Large intestine (tissue), 3 donors: Measurements from ENCODE around the gene ATXN7L1. TPM values are rescaled to one million over a fixed set of nuclear protein-coding genes. Genes with fewer than 3 reads are reported as not detected.

ENCODE experiments used
- DNase-seq, 2 donors: peaks; one replicate each; pipeline versions ENCODE4 v3.0.0 to v3.0.0-alpha.2; 2013
- H3K27ac ChIP-seq: one replicate; pipeline ENCODE4 v1.5.1; 2013; ENCODE audit warnings: low read length
- H3K27me3 ChIP-seq: 2 replicates; pipeline ENCODE4 v1.6.1; 2013; ENCODE audit warnings: low read length; ENCODE audit not compliant: control insufficient read depth, insufficient read depth
- H3K36me3 ChIP-seq: 2 replicates; pipeline ENCODE4 v1.6.1; 2013; ENCODE audit warnings: low read length; ENCODE audit not compliant: control insufficient read depth, insufficient read depth
- H3K4me1 ChIP-seq: one replicate; pipeline ENCODE4 v1.6.1; 2013; ENCODE audit warnings: low read length; ENCODE audit not compliant: control insufficient read depth, insufficient read depth
- H3K4me3 ChIP-seq: one replicate; pipeline ENCODE4 v1.5.1; 2013; ENCODE audit warnings: low read length
- H3K9me3 ChIP-seq: one replicate; pipeline ENCODE4 v1.6.1; 2013; ENCODE audit warnings: mild to moderate bottlenecking, low read depth, low read length, moderate library complexity; ENCODE audit not compliant: control insufficient read depth
- WGBS: methylation state at CpG from one replicate; pipeline ENCODE4 v1.1.5; 2013; ENCODE audit warnings: low lambda C conversion rate; ENCODE audit not compliant: insufficient coverage; 5-methylcytosine and 5-hydroxymethylcytosine counted together
- polyA plus RNA-seq: library from polyadenylated mRNA; unstranded; fragments of 120-200 nt; gene quantifications from one replicate; pipeline ENCODE4 v1.2.1, GENCODE V29; 2013

The ATXN7L1 gene
- polyA plus RNA-seq, 1 donor = 24.3 TPM

DNA sequence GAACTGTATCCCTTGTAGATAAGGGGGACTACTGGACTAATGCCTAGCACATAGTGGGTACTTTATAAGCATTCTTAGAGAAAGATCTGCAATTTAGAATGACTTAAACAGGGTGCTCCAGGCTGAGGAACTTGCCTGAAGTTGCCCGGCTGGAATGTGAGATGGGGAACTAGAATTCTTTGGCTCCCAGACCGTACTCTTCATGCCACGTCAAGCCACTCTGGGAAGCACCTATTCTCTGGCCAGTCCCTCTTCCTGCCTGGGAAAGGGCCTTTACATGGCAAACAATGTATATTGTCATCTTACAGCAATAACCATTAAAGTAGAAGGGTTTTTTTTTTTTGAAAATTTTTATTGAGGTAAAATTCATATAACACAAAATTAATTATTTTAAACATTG, 34.5 kb downstream of the ATXN7L1 start:
- Histone ChIP-seq H3K27ac (no peak overlapping the region), H3K27me3 (no peaks in the 10 kb centered on the region), H3K9me3 (no peaks in the 10 kb centered on the region), H3K36me3 (peaks cover 9% of the 10 kb centered on the region), H3K4me3 (no peak overlapping the region), H3K4me1 (no peaks in the 10 kb centered on the region)
- WGBS = no CpG with 5 or more reads among the region's 3 CpGs
- no peak for DNase-seq

DNA sequence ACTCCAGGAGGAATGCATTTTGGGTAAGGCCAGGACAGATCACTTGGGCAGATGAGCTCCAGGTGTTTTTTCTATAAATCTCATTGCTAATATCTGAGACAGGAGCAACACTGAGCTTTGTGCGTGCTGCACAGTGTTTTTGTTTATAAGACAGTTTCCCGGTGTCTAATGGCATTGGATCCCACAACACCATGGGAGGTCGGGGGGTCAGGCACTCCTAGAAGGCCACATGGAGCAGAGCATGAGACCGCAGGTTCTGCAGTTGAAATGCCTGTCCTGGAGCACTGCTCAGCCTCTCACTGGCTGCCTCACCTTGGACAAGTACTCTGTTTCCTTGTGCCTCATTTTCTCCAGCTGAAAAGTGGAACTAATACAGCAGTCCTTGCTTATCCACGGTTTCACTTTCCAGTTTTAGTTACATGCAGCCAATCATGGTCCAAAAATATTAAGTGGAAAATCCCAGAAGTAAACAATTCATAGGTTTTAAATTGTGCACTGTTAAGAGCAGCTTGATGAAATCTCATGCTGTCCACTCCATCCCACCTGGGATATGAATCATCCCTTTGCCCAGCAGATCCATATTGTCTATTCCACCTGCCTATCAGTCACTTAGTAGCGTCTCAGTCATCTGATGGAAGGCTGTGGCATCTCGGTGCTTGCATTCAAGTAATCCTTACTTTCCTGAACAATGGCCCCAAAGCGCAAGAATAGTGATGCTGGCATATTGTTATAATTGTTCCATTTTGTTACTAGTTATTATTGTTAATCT, 35.2 kb downstream of the ATXN7L1 start:
- no peaks in the 10 kb centered on the region for H3K4me1 ChIP-seq
- H3K9me3 ChIP-seq = no peaks in the 10 kb centered on the region
- no peaks in the 10 kb centered on the region for H3K27me3 ChIP-seq
- no CpG with 5 or more reads among the region's 8 CpGs for WGBS
- no peak overlapping the region for H3K27ac ChIP-seq
- peaks cover 9% of the 10 kb centered on the region for H3K36me3 ChIP-seq
- DNase-seq = no peak
- no peak overlapping the region for H3K4me3 ChIP-seq

DNA sequence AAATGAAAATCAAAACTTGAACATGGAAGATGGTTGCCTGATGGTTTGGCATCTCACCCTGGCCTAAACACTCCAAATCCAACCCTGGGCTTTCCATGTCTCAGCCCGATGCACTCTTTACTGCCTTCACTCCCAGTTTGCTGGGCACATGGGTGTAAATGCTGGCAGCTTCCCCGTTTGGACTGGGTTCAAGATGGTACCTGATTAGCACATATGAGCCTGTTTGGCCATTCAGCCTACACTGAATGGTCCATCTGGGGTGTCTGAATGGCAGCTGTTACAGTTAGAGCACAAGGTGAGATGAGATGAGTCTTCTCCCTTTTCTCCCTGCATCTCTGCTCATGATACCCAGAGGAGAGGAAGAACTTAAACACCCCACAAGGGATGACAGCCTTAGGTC, 37.1 kb downstream of the ATXN7L1 start:
- Histone ChIP-seq H3K9me3 (no peaks in the 10 kb centered on the region), H3K36me3 (peaks cover 9% of the 10 kb centered on the region), H3K4me3 (no peak overlapping the region), H3K27me3 (no peaks in the 10 kb centered on the region), H3K4me1 (no peaks in the 10 kb centered on the region), H3K27ac (no peak overlapping the region)
- DNase-seq = no peak
- WGBS = no CpG with 5 or more reads among the region's 2 CpGs

DNA sequence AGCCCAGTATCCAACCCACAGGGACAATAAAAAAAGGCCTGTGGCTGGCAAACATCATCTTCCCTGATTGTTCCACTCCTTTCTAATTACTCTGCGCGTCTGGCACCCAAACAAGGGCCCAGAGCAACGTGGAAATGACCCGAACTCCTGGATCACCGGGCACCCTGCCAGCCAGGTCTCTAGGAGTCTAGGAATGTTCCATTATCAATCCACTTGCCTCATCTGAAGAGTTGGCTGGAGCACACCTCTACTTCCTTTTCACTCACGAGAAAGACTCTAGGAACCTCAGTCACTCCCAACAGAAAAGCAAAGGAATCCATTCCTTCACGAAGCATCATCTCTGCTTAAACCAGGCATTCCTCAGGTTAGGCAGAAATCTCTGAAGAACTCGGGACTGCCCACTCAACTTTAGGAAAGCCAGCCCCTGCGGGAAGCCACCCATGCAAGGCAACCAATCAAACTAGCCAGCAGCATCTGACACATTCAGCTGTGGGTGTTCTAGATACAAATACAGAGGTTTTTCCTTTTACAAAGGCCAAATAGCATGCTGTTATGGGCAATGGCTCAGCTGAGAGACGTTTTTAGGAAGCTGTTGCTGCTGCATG, 37.7 kb downstream of the ATXN7L1 start:
- no peak overlapping the region for H3K27ac ChIP-seq
- peak in 1 of 2 donors; percentile 29 for DNase-seq
- no peaks in the 10 kb centered on the region for H3K27me3 ChIP-seq
- H3K4me3 ChIP-seq = no peak overlapping the region
- no peaks in the 10 kb centered on the region for H3K4me1 ChIP-seq
- no peaks in the 10 kb centered on the region for H3K9me3 ChIP-seq
- WGBS = no CpG with 5 or more reads among the region's 10 CpGs
- H3K36me3 ChIP-seq = peaks cover 8% of the 10 kb centered on the region

DNA sequence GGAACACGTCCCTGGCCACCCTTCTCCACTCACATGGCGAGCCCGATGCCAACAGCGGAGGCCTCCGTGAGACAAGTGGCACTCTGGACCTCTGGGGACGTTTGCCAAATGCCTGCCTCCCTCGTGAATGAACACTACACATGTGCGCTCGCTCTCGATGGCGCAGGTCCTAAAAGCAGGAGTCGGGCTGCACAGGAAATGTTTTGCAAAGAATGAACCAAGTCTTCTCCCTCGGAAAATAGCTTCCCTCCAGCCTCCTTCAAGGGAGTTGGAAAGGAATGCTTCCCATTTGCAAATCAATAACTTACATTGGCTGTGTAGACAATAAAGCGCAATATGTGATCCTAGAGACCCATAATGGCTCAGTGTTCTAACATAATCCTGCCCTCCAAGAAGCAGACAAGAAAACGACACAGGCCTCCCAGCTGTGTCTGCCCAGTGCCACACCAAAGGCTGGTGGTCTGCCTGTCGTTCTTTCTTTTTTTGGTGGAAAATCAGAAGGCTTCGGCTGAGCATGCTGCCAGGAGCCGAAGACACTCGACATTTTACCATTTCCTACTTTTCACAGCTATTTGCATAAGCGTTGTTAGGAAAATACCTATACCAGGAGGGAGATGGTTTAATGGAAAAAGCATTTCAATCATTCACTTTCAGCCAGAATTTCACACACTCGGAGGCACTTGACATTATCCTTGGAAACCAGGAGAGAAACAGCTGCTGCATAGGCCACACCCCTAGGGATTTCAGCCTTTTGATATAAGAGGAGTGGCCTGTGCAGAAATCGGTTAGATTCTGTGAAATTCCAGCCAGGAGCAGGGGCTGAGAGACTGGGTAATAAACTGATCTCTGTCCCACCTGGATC, 38.4 kb downstream of the ATXN7L1 start:
- DNase-seq = peak in 1 of 2 donors; percentile 18
- H3K4me3 ChIP-seq = no peak overlapping the region
- H3K4me1 ChIP-seq = no peaks in the 10 kb centered on the region
- H3K36me3 ChIP-seq = peaks cover 1% of the 10 kb centered on the region
- no peaks in the 10 kb centered on the region for H3K27me3 ChIP-seq
- H3K9me3 ChIP-seq = no peaks in the 10 kb centered on the region
- no CpG with 5 or more reads among the region's 22 CpGs for WGBS
- H3K27ac ChIP-seq = no peak overlapping the region

DNA sequence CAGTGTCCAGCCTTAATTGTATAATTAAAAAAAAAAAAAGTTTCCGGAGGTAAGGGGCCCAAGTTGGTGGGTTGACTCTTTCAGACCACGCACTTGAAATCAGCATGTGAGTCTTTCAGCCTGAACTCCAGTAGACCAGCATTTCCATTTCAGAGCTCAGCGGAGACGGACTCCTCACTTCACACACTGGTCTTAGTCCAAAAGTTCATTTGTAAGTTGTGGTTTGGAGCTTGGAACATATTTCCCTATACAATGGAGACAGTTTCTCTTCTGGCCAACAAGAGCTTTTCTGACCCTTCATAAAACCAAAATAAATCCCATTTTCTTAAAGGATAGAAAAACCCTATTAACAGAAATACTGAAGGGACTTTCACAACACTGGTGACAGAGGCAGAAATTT, 41.0 kb downstream of the ATXN7L1 start:
- Histone ChIP-seq H3K9me3 (no peaks in the 10 kb centered on the region), H3K27me3 (no peaks in the 10 kb centered on the region), H3K4me1 (no peaks in the 10 kb centered on the region), H3K4me3 (no peak overlapping the region), H3K36me3 (no peaks in the 10 kb centered on the region), H3K27ac (no peak overlapping the region)
- no CpG with 5 or more reads among the region's 4 CpGs for WGBS
- DNase-seq = no peak

DNA sequence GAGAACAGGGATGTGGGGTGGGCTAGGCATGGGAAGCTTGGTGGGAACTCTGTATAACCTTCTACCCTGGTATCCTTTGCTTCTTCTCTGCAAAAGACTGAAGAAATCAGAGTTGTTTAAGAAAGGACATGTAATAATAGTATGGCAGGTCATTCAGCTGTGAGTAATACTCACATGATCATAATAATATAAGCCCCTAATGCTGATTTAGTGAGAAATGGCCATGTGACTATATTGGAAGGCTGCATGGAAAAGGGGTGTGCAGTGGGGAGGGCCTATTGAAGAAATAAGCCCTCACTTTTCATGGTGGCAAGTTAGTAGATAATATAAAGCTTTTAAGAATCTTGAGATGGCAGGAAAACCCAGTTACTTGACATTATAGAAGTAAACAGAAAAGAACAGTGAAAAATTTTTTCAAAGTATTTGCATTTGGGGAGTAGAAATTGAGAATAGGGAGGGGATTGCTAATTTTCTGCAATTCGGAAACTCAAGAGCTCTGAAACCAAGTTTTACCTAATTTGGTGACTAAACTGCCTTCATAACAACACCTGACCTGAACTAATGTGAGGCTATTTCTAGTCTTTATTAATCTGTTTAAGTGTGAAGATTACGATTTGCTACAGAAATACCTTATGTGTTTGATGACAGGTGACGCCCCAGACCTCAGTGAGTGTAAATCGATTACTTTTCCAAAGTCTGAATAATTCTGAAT, 44.4 kb downstream of the ATXN7L1 start:
- H3K9me3 ChIP-seq = no peaks in the 10 kb centered on the region
- H3K4me3 ChIP-seq = no peak overlapping the region
- no peak for DNase-seq
- 100% methylated on average over 2 of the region's 4 CpGs for WGBS
- H3K27ac ChIP-seq = no peak overlapping the region
- no peaks in the 10 kb centered on the region for H3K27me3 ChIP-seq
- H3K36me3 ChIP-seq = no peaks in the 10 kb centered on the region
- H3K4me1 ChIP-seq = peaks cover 3% of the 10 kb centered on the region

DNA sequence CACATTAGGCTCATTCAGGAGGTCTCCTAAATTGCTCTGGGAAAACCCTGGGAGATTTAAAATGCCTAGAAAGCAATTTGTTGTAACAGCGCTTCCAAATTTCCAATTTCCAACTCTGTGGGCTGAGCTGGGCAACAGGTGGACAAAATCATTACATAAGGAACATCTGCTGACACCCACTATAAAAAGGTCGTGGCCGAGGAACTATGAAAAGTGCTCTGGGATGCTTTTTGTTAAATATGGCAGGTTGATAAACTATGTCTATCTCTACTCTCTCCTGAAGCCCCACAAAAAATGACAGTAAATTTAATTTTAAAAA, 45.1 kb downstream of the ATXN7L1 start:
- Histone ChIP-seq H3K4me1 (peaks cover 3% of the 10 kb centered on the region), H3K27ac (no peak overlapping the region)
- WGBS = no CpG with 5 or more reads among the region's 3 CpGs

DNA sequence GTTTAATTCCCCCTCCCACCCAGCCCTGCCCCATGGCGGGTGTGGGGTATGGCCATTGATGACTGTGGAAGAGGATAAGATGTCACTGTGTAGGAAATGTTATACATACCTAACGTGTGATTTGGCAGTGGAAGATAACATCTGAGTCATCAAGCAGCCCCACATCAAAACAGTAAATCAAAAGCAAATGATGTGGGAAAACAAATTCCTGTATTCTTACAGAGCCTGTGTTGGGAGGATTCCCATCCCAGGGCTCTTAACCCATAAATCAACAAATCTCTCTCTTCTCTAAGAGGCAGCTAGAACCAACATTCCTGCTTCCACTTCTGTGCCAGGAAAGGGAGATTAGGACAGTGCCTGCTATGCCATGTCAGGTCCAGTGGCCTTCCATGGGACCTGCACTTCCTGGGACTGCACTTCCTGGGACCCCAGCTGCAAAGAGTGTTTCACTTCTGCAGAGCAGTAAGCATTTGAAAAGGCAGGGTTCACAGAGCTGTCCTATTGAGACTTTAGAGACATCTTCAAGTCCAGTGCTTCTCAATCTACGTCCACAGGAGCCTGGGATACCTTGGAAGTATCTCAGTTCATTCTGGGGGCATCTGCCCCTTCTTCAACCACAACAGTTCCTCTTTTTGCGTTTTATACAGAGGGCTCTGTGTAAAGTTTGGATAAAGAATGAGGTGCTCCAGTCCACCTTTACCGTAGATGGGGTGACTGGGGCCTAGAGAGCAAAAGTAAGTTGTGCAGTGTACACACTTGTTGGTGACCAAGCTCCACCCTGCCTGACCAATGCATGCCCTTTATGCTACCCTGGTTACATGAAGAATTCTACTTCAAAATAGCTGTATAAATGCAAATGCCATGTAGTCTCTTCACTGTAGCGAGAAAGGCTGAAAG, 45.7 kb downstream of the ATXN7L1 start:
- no CpG with 5 or more reads among the region's 6 CpGs for WGBS
- no peak overlapping the region for H3K4me3 ChIP-seq
- H3K4me1 ChIP-seq = peaks cover 3% of the 10 kb centered on the region
- no peaks in the 10 kb centered on the region for H3K9me3 ChIP-seq
- H3K27ac ChIP-seq = no peak overlapping the region
- no peak for DNase-seq
- no peaks in the 10 kb centered on the region for H3K36me3 ChIP-seq
- no peaks in the 10 kb centered on the region for H3K27me3 ChIP-seq

More for the DNA sequence above, 45.1 kb downstream of the ATXN7L1 start:
- H3K27me3 ChIP-seq = no peaks in the 10 kb centered on the region
- DNase-seq = no peak
- no peaks in the 10 kb centered on the region for H3K36me3 ChIP-seq
- no peaks in the 10 kb centered on the region for H3K9me3 ChIP-seq
- no peak overlapping the region for H3K4me3 ChIP-seq
